Anterior cingulate cortex (tissue), 58 donors: Measurements from ENCODE around the gene ARPC4.

Source experiments
- DNase-seq, 58 donors: peaks; one replicate each; lab custom pipeline; 2025; lab: John Stamatoyannopoulos, UW

ARPC4 gene

GRCh38 chr3:9792405-9793160 is at the start of gene ARPC4, which contains the start of gene TADA3:
Gene ARPC4 (plus strand): TSS chr3:9793082. CDS start chr3:9793122, 40 bp downstream.
Gene TADA3 (minus strand): TSS chr3:9792473. CDS start chr3:9791466, 1,007 bp downstream.
- DNase-seq = peak; percentile 79 to 98 (median 93)

- no peak for DNase-seq
Measured at GRCh38 chr3:9743548-9743947, 49.3 kb upstream of the ARPC4 start.

DNA sequence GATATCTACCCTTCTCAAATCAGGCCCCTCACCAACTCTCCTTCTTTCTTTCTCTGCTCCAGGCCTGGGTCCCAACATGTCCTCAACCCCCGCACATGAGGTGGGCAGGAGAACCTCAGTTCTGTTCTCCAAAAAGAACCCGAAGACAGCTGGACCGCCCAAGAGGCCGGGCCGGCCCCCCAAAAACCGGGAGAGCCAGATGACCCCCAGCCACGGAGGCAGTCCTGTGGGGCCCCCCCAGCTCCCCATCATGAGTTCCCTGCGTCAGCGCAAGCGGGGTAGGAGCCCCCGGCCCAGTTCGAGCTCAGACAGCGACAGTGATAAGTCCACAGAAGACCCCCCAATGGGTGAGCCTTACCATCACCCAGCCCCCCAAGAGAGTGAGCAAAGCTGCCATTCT is 48.7 kb upstream of the ARPC4 start:
- no peak for DNase-seq

GRCh38 chr3:9745521-9745920 is 47.4 kb upstream of the ARPC4 start:
- no peak for DNase-seq

GRCh38 chr3:9746330-9746729 is 46.6 kb upstream of the ARPC4 start:
- peak in 17 of 58 donors; percentile 29 to 77 (median 54) for DNase-seq

DNA sequence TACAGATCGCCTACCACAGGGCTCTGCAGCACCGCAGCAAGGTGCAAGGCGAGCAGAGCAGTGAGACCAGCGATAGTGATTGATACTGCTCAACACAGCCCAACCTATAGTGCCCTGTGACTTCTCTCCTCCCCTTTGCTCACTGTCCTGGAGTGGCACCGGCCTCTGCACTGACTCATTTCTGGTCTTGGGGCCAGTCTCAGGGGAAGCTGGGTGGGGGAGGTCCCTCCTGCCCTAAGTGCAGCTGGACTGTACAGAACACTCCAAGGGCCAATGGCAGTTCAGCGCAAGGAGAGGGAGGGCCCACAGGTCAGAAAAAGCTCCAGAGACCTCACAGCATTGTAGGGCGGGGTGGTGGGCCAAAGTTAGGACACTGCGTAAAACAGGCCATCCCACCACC is 45.6 kb upstream of the ARPC4 start:
- DNase-seq = no peak

- DNase-seq = no peak
Measured at GRCh38 chr3:9748031-9748430, 44.9 kb upstream of the ARPC4 start.

GRCh38 chr3:9749296-9749644 is 43.6 kb upstream of the ARPC4 start:
- DNase-seq = peak in 4 of 58 donors; percentile 47 to 82 (median 53)

DNA sequence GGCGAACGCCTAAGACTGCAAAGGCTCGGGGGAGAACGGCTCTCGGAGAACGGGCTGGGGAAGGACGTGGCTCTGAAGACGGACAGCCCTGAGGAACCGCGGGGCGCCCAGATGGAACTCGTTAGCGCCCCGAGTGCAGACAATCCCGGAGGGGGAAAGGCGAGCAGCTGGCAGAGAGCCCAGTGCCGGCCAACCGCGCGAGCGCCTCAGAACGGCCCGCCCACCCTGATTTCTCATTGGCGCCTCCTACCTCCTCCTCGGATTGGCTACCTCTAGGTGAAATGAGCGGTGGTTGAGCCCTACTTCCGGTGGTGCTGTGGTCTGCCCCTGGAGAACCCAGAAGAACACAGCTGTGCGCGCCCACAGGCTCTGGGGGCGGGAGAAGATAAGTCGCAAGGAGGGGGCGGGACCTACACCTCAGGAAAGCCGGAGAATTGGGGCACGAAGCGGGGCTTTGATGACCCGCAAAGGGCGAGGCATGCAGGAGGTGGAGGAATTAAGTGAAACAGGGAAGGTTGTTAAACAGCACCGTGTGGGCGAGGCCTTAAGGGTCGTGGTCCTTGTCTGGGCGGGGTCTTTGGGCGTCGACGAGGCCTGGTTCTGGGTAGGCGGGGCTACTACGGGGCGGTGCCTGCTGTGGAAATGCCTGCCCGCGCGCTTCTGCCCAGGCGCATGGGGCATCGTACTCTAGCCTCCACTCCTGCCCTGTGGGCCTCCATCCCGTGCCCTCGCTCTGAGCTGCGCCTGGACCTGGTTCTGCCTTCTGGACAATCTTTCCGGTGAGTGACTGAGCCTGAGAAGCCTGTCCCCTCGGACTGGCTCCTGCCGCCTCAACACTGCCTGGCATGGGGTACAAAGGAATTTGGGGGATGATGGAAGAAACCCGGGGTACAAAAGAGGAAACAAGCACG is 43.0 kb upstream of the ARPC4 start, which contains the start of gene OGG1:
TSS of gene OGG1 (plus strand) at position 308 of the 911 bp plus-strand sequence. CDS start at position 643, 335 bp downstream.
- peak; percentile 71 to 98 (median 94) for DNase-seq

GRCh38 chr3:9750556-9751411 is 42.1 kb upstream of the ARPC4 start:
- DNase-seq = no peak

GRCh38 chr3:9754678-9755077 is 38.2 kb upstream of the ARPC4 start:
- no peak for DNase-seq

GRCh38 chr3:9757427-9757826 is 35.5 kb upstream of the ARPC4 start:
- DNase-seq = no peak

DNA sequence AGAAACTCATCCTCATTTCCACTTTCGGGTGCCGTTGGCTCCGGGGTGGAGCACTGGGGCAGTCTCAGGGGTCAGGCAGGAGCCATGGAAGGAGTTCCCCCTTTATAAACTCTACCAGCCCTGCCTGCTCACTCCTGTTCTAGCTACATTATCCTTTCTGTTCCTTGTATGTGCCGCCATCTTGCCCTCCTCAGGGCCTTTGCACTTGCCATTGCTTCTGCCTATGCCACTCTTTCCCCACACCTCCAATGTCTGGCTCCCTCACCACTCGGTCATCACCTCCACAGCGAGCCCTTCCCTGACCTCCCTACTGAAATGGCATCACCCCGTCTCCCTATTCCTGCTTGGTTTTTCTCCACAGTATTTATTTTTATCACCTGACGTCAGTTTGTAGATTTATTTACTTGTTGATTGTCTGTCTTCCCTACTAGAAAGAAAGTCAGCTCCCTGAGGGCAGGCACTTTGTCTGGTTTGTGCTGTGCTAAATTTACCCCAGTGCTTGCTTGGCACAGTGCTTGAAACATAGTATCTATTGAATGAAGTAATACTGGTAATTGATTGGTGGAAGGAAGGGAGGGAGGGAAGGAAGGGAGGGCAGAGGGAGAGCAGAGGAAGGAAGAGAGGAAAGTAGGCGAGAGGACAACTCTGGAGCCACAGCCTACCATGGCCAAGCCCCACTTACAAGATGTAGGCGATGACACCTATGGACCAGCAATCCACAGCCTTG is 31.9 kb upstream of the ARPC4 start:
- no peak for DNase-seq

GRCh38 chr3:9761919-9762318 is 31.0 kb upstream of the ARPC4 start:
- no peak for DNase-seq

DNA sequence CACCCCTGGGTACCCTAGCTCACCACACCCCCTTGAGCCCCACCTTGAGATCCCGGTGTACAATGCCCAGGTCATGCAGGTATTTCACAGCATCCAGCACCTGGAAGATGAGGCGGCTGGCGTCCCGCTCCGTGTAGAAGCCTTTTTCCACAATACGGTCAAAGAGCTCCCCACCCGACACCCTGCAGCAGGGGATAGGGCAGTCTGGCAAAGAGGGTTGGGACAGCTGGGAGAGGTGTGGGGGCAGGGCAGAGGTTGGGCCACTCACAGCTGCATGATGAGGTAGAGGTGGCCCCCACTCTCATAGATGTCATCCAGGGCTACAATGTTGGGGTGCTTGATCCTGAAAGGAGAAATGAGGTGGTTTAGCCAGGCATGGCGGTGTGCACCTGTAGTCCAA is 30.0 kb upstream of the ARPC4 start:
- DNase-seq = no peak

DNA sequence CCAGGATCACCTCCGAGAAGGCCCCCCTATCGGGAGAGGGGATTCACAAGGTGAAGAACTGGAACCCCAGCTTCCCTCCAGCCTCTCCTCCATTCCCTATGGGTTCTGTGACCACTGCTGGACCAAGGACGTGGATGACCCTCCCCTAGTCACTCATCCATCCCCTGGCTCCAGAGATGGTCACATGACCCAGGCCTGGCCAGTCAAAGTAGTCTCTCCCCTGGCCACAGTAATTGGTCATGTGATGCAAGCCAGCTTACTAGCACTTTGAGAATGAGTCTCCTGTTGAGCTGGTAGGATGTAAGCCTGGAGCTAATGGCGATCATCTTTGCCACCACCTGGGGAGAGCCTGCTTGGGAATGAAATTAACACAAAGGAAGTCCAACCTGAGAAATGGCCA is 27.0 kb upstream of the ARPC4 start:
- DNase-seq = peak in 1 of 58 donors; percentile 24

DNA sequence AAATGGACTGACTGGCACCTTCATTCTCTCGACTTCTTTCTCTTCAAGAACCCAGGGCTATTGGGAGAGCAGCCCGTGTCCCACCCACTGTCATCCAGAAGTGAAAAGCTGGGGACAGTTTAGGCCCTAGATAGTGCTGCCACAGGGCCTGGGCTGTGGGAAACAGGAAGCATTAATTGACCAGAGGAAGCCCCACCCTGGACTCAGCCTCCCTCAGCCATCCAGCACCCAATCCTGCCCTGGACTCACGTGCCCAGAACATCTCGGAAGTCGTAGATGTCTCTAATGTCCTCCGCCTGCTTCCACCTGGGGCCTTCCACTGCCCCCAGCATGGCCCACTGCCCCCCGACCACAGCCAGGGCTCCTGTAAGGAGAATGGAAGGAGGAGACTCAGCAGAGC is 25.5 kb upstream of the ARPC4 start:
- DNase-seq = no peak

- DNase-seq = peak in 3 of 58 donors; percentile 13 to 29 (median 15)
Measured at GRCh38 chr3:9768141-9768775, 24.6 kb upstream of the ARPC4 start.

DNA sequence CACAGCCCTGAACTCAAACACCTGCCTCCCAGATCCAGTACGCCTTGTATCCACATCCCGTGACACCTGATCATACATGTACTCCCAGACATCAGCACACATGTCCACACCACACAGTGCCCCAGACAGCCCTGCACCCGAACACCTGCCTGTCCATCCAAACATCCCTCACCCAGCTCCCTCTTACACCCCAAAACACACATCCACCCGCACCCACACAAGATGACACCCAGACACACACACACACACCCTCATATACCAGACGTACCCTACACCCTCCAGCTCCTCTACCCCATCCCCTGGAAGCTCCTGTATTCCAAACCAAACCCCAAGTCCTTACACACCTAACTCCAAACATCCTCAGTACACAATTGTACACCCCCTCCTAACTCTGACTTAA is 23.9 kb upstream of the ARPC4 start:
- DNase-seq = no peak
